B cell (primary cell): ENCODE results near the gene VIL1.

Experiments used
- CTCF ChIP-seq: fragments of 200-600 bp; IDR thresholded peaks from one replicate; pipeline ENCODE4 v1.8.0; 2022; ENCODE audit warnings: antibody characterized with exemption, mild to moderate bottlenecking
- EZH2 ChIP-seq: IDR thresholded peaks from 2 replicates; pipeline ENCODE4 v1.6.1; 2012; ENCODE audit warnings: borderline replicate concordance, low read depth, mild to moderate bottlenecking, moderate library complexity, low read length; ENCODE audit not compliant: insufficient read depth, poor library complexity, severe bottlenecking

DNA sequence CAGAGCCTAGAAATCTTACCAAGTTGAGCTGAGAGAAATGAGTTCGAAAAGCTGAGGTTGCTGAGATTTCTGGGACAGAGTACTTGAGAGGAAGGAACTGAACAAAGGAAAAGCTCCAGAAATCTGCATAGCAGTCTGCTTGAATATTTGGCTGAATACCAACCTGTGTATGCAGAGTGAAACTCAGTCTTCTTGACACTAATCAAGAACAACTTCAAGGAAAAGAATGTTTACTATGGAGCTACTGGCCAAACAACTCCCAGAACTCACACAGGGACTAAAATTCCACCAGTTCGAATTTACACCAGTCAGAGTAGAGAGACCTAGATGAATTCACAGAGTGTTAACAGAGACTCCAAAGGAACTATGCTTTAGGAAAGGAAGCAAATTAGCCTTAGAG, 82.7 kb downstream of the VIL1 start:
- TF ChIP-seq CTCF: no peak
- no peak for TF ChIP-seq EZH2
